CD4-positive, CD25-positive, alpha-beta regulatory T cell (primary cell): ENCODE measurements around the gene MCHR2. TPM values are rescaled to one million over a fixed set of nuclear protein-coding genes. Genes with fewer than 3 reads are reported as not detected.

Experiments used
- ATAC-seq, 2 donors: fragments of 150-1000 bp; cut with Tn5 transposase; one replicate each; pipeline ENCODE4 v1.10.0; 2021; ENCODE audit warnings: low read depth in 2 of 2, moderate number of reproducible peaks in 2 of 2, moderate library complexity in 1 of 2
- DNase-seq, 3 donors: peaks; one replicate each; pipeline versions ENCODE4 v3.0.0 to v3.0.0-alpha.2; 2012 to 2022; ENCODE audit warnings: mixed read lengths in 1 of 3
- H3K27ac ChIP-seq: one replicate; pipeline ENCODE4 v1.7.0; 2013; ENCODE audit warnings: mild to moderate bottlenecking, low read length; ENCODE audit not compliant: insufficient read depth, poor library complexity, severe bottlenecking
- H3K27me3 ChIP-seq: one replicate; pipeline ENCODE4 v1.7.0; 2013; ENCODE audit warnings: low read length; ENCODE audit not compliant: control insufficient read depth, insufficient read depth
- H3K36me3 ChIP-seq: one replicate; pipeline ENCODE4 v1.7.0; 2013; ENCODE audit warnings: mild to moderate bottlenecking, low read length, moderate library complexity; ENCODE audit not compliant: control insufficient read depth, insufficient read depth
- H3K4me1 ChIP-seq: 2 replicates; pipeline ENCODE4 v1.7.0; 2013; ENCODE audit warnings: mild to moderate bottlenecking, low read length; ENCODE audit not compliant: insufficient read depth, control insufficient read depth, poor library complexity, severe bottlenecking
- H3K4me3 ChIP-seq: one replicate; pipeline ENCODE4 v1.7.0; 2013; ENCODE audit warnings: low read depth, mild to moderate bottlenecking, low read length, moderate library complexity
- H3K9me3 ChIP-seq, 2 experiments: 1 replicate in 1 of 2; 2 replicates in 1 of 2; pipeline ENCODE4 v1.7.0; 2013; ENCODE audit warnings: low read length in 2 of 2, mild to moderate bottlenecking in 1 of 2, moderate library complexity in 1 of 2; ENCODE audit not compliant: control insufficient read depth in 2 of 2
- H3K27ac Mint-ChIP-seq, 3 donors: one replicate each; pipeline ENCODE4 v1.8.0; 2020 to 2022; ENCODE audit warnings: mild to moderate bottlenecking in 3 of 3, mixed read lengths in 3 of 3, moderate library complexity in 2 of 3
- H3K27me3 Mint-ChIP-seq: one replicate; pipeline ENCODE4 v1.8.0; 2022; ENCODE audit warnings: mild to moderate bottlenecking, mixed read lengths
- H3K36me3 Mint-ChIP-seq: one replicate; pipeline ENCODE4 v1.8.0; 2020; ENCODE audit warnings: mixed read lengths
- H3K4me1 Mint-ChIP-seq, 4 donors: one replicate each; pipeline ENCODE4 v1.8.0; 2020 to 2022; ENCODE audit warnings: mixed read lengths in 4 of 4, mild to moderate bottlenecking in 1 of 4
- H3K4me3 Mint-ChIP-seq, 4 donors: one replicate each; pipeline ENCODE4 v1.8.0; 2020 to 2022; ENCODE audit warnings: mild to moderate bottlenecking in 4 of 4, mixed read lengths in 4 of 4, moderate library complexity in 3 of 4
- H3K9me3 Mint-ChIP-seq, 7 donors: one replicate each; pipeline ENCODE4 v1.8.0; 2020 to 2022; ENCODE audit warnings: mixed read lengths in 7 of 7, mild to moderate bottlenecking in 3 of 7, moderate library complexity in 2 of 7
- polyA plus RNA-seq, 4 donors: library from polyadenylated mRNA; unstranded; fragments of 300-500 nt; fragmentation: Illumina TruSeq; gene quantifications; one replicate each; pipeline ENCODE4 v1.2.3, GENCODE V29; 2021
- total RNA-seq: library from RNA; stranded (reverse); gene quantifications from one replicate; pipeline ENCODE4 v1.2.3, GENCODE V29; 2022

The MCHR2 gene
- total and polyA plus RNA-seq, 5 donors from 2014 or later = not detected

DNA sequence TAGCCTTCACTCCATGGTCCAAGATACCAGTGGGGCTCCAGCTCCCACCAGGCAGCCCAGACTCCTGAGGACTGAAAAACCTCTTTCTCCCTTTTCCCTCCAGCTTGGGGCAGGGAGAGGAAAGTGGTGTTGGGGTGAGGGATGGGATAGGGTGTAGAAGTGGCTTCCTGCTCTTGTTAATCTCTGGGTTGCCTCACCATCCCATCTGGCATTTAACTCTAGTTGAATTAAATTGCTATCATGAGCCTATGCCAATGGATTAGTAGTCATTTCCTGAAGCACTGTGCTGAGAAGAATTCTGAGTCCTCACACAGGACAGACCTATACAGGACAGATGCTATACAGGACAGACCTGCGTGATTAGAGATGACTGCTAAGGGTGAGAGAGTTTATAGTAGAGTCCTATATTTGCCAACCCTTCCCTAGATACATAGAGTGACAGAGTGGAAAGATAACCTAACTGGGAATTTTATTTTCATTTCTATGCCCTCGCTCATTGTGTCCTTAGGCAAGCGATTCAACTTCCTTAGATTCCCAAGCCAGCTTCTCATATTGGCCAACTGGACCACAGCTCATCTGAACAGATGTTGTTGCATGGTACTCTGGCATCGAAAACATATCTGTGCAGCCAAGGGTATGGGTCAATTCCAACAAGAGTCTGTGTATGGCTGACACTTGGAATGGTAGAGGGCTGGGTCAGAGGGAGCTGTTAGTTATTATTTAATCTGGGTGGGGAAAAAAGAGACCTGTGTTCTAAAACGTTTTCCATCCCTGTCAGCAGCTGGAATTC is 42.8 kb downstream of the MCHR2 start:
- ATAC-seq (no peak), DNase-seq (no peak)
- Mint-ChIP-seq H3K36me3 (no peaks in the 10 kb centered on the region), H3K27ac (no peak overlapping the region), H3K9me3 (no peaks in the 10 kb centered on the region), H3K4me1 (no peaks in the 10 kb centered on the region), H3K27me3 (no peaks in the 10 kb centered on the region), H3K4me3 (no peak overlapping the region)
- Histone ChIP-seq H3K4me3 (no peak overlapping the region), H3K27me3 (no peaks in the 10 kb centered on the region), H3K4me1 (no peaks in the 10 kb centered on the region), H3K27ac (no peak overlapping the region), H3K9me3 (no peaks in the 10 kb centered on the region), H3K36me3 (no peaks in the 10 kb centered on the region)

DNA sequence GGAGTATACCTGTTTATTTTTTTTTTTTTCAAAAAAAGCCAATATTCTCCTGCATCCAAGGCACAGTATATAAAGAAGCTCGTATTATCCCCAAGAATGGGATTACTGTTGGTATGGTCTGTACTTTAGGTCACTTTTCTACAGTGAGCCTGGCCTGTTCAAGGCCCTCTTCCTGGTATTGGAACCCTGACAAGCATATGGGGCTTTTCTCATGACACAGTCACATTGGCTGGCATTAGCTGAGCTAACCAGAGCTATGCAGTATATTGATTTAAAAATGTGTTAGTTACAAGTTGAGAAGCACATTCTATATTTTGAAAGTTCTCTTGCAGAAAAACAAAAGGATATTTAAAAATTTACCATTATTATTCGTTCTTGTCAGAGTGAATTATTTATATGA is 48.0 kb downstream of the MCHR2 start:
- Histone ChIP-seq H3K4me1 (no peaks in the 10 kb centered on the region), H3K4me3 (no peak overlapping the region), H3K9me3 (no peaks in the 10 kb centered on the region), H3K27me3 (no peaks in the 10 kb centered on the region), H3K27ac (no peak overlapping the region), H3K36me3 (no peaks in the 10 kb centered on the region)
- Mint-ChIP-seq H3K27ac (no peak overlapping the region), H3K9me3 (peaks cover 0 to 3% (median 0%) of the 10 kb centered on the region in 7 donors), H3K4me3 (no peak overlapping the region), H3K27me3 (no peaks in the 10 kb centered on the region), H3K36me3 (no peaks in the 10 kb centered on the region), H3K4me1 (no peaks in the 10 kb centered on the region)
- DNase-seq (no peak), ATAC-seq (no peak)

DNA sequence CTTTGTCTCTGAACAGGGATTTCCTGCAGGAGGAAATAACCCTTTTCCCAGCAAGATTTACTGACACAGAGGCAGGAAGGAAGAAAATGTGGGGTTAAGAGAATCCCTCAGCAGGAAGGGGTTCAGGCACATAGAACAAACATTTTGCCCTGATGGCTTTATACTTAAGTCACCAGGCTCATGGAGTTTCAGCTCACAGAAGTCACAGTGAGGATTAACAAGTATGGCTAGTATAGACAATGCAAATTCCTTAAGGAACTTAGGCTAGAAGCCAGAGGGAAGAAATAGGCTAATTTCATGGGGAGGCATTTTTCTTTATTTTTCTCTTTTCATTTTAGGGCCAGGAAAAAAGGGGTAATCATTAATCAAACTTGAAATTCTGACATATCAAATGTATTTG is 50.2 kb downstream of the MCHR2 start:
- Mint-ChIP-seq H3K9me3 (peaks cover 0 to 5% (median 2%) of the 10 kb centered on the region in 7 donors), H3K27me3 (no peaks in the 10 kb centered on the region), H3K27ac (no peak overlapping the region), H3K36me3 (no peaks in the 10 kb centered on the region), H3K4me1 (no peaks in the 10 kb centered on the region), H3K4me3 (no peak overlapping the region)
- no peaks in the 10 kb centered on the region for H3K36me3 ChIP-seq
- H3K4me1 ChIP-seq = no peaks in the 10 kb centered on the region
- no peak overlapping the region for H3K4me3 ChIP-seq
- no peak overlapping the region for H3K27ac ChIP-seq
- no peaks in the 10 kb centered on the region for H3K9me3 ChIP-seq
- no peaks in the 10 kb centered on the region for H3K27me3 ChIP-seq
- no peak for DNase-seq
- no peak for ATAC-seq

DNA sequence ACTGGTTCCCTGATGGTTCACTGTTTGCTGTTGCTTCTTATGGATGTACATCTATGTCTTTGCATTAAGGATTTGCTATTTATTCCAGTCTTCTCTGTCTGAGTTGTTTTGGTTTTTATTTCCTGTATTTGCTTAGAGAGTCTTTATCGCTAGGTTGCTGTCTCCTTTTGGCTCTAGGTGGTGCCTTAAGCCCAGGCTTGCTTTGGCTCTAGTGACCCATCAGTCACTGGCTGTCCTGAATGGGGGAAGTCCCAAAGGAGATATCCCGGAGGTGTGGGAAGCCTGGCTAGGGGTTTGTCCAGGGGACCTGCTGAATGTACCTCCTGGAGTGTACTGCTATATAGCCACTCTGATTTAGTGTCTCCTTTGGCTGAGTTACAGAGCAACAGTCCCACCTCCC is 53.4 kb downstream of the MCHR2 start:
- no peak for DNase-seq
- H3K4me1 ChIP-seq = no peaks in the 10 kb centered on the region
- no peak overlapping the region for H3K27ac ChIP-seq

DNA sequence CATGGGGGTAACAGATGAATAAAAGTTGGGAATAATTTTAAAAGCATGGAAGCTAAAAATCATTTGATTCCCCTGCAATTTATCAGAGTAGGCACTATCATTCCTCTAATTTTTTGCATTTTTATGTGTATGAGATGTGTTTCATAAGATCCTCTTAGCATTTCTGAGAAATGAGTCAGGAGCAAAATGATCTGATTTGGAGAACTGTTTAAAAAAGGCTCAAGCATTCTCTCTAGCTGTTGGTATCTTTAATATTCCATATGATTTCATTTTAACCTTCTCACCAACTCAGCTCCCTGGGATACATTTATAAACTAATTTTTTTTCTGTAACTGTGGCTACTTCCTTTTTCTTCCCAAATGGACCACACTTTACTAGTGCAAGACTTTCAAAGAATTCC is 60.9 kb downstream of the MCHR2 start:
- ATAC-seq = no peak
- Histone ChIP-seq H3K27ac (no peak overlapping the region), H3K27me3 (no peaks in the 10 kb centered on the region), H3K4me1 (no peaks in the 10 kb centered on the region), H3K4me3 (no peak overlapping the region), H3K36me3 (no peaks in the 10 kb centered on the region), H3K9me3 (no peaks in the 10 kb centered on the region)
- no peak for DNase-seq
- H3K4me1 Mint-ChIP-seq = no peaks in the 10 kb centered on the region
- no peak overlapping the region for H3K4me3 Mint-ChIP-seq
- H3K36me3 Mint-ChIP-seq = no peaks in the 10 kb centered on the region
- no peaks in the 10 kb centered on the region for H3K27me3 Mint-ChIP-seq
- H3K27ac Mint-ChIP-seq = no peak overlapping the region
- H3K9me3 Mint-ChIP-seq = peaks cover 0 to 7% (median 4%) of the 10 kb centered on the region in 7 donors

More for the DNA sequence above, 53.4 kb downstream of the MCHR2 start:
- ATAC-seq = no peak
- Mint-ChIP-seq H3K4me3 (no peak overlapping the region), H3K9me3 (peaks cover 1 to 8% (median 2%) of the 10 kb centered on the region in 7 donors), H3K27me3 (no peaks in the 10 kb centered on the region), H3K4me1 (no peaks in the 10 kb centered on the region), H3K36me3 (no peaks in the 10 kb centered on the region), H3K27ac (no peak overlapping the region)
- Histone ChIP-seq H3K9me3 (no peaks in the 10 kb centered on the region), H3K4me3 (no peak overlapping the region), H3K36me3 (no peaks in the 10 kb centered on the region), H3K27me3 (no peaks in the 10 kb centered on the region)

DNA sequence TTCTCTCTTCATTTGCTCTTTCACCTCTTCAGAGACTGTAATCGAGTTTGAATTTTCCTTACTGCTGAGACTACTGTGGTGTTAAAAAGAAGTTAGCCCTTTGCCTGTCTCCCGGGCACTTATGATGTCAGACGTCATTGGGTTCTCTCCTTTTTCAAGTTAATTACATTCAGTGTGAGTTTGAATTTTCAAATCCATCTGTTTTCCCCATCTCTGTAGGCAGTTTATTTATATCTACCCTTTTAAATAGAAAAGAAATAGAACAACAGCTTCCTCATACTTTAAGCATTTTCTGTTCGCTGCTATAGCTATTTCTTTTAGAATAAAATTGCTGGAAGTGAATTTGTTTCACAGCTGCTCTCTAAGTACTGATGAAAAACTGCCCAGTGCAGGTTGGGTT is 81.4 kb downstream of the MCHR2 start:
- no peaks in the 10 kb centered on the region for H3K27me3 Mint-ChIP-seq
- Histone ChIP-seq H3K27ac (no peak overlapping the region), H3K4me1 (no peaks in the 10 kb centered on the region), H3K27me3 (no peaks in the 10 kb centered on the region), H3K4me3 (no peak overlapping the region), H3K36me3 (no peaks in the 10 kb centered on the region), H3K9me3 (no peaks in the 10 kb centered on the region)
- H3K4me1 Mint-ChIP-seq = no peaks in the 10 kb centered on the region
- H3K9me3 Mint-ChIP-seq = no peaks in the 10 kb centered on the region
- DNase-seq = no peak
- no peak overlapping the region for H3K4me3 Mint-ChIP-seq
- H3K27ac Mint-ChIP-seq = no peak overlapping the region
- ATAC-seq = no peak
- no peaks in the 10 kb centered on the region for H3K36me3 Mint-ChIP-seq

DNA sequence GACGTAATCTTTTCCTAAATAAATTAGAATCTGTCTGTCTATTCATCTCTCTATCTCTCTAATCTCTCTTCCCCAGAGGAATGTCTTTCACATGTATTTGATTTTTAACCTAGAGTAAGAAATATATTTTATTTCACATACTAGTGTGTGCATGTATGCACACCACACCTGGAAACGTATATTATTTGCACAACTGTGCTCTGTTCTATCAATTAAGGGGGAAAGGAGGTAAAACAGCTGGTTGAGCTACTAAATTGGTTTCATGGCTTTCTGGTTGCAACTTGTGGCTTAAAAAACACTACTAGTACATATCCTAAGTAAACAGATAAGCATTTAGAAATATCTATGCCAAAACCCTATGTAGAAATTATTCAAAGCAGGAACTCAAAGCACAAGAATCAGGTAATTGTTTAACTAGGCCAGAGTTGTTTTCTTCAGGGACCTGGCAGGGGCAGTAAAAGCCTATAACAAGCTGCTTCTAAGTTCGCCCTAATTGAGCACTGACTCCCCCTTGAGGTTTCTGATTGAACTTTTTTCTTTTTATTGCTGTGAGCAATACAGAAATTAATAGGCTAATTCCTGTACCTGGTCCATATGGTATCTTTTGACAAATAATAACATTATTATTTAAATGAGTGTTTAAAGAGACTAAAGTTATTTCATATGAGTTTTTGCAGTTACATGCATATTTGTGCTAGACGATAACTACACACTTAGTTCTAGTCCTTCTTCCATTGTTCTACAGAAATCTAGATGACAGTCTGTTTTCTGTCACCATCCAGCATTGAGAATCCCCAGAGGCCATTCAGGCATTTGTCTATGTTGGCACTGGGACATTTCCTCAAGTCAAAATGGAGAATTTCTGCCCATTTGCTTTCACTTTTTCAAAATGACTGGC is 88.6 kb downstream of the MCHR2 start:
- H3K27me3 ChIP-seq = peaks cover 3% of the 10 kb centered on the region
- no peak overlapping the region for H3K4me3 ChIP-seq
- Mint-ChIP-seq H3K9me3 (peaks cover 0 to 2% (median 0%) of the 10 kb centered on the region in 7 donors), H3K27ac (no peak overlapping the region), H3K4me1 (no peaks in the 10 kb centered on the region), H3K4me3 (no peak overlapping the region), H3K27me3 (peaks cover 17% of the 10 kb centered on the region), H3K36me3 (no peaks in the 10 kb centered on the region)
- no peak overlapping the region for H3K27ac ChIP-seq
- ATAC-seq = no peak
- H3K36me3 ChIP-seq = no peaks in the 10 kb centered on the region
- H3K9me3 ChIP-seq = no peaks in the 10 kb centered on the region
- peak in 2 of 3 donors; percentile 4 to 44 for DNase-seq
- H3K4me1 ChIP-seq = no peaks in the 10 kb centered on the region
